Esophagus muscularis mucosa (tissue), 4 donors: Measurements from ENCODE around the gene NFIB. TPM values are rescaled to one million over a fixed set of nuclear protein-coding genes. Genes with fewer than 3 reads are reported as not detected.

Experiments
- DNase-seq: peaks from one replicate; pipeline ENCODE4 v3.0.0-alpha.2; 2017; ENCODE audit errors: extremely low spot score
- H3K27ac ChIP-seq, 4 donors: fragments of 200-600 bp; sonication (generic); replicated peaks in 1 of 4; 1 replicate in 3 of 4; 2 replicates in 1 of 4; pipeline ENCODE4 v1.5.1; 2016 to 2019; ENCODE audit warnings: mild to moderate bottlenecking in 1 of 4
- H3K27me3 ChIP-seq, 4 donors: fragments of 200-600 bp; sonication (generic); one replicate each; pipeline versions ENCODE4 v1.5.1 to v1.6.0; 2016 to 2019
- H3K36me3 ChIP-seq, 4 donors: fragments of 200-600 bp; sonication (generic); one replicate each; pipeline ENCODE4 v1.5.1; 2016 to 2019
- H3K4me1 ChIP-seq, 4 donors: fragments of 200-600 bp; sonication (generic); one replicate each; pipeline ENCODE4 v1.5.1; 2016 to 2019
- H3K4me3 ChIP-seq, 4 donors: fragments of 200-600 bp; sonication (generic); 1 replicate in 2 of 4; 2 replicates in 2 of 4; pipeline ENCODE4 v1.5.1; 2016 to 2019; ENCODE audit warnings: mild to moderate bottlenecking in 4 of 4, moderate library complexity in 1 of 4
- H3K9me3 ChIP-seq, 4 donors: fragments of 200-600 bp; sonication (generic); 1 replicate in 3 of 4; 2 replicates in 1 of 4; pipeline ENCODE4 v1.5.1; 2016 to 2019
- EP300 ChIP-seq: sonication (generic); formaldehyde crosslinking; IDR thresholded peaks from one replicate; pipeline ENCODE4 v1.6.1; 2017; ENCODE audit warnings: antibody characterized with exemption
- POLR2A ChIP-seq: fragments of 450-650 bp; IDR thresholded peaks from one replicate; pipeline ENCODE4 v1.6.1; 2017; ENCODE audit warnings: antibody characterized with exemption, moderate library complexity, mild to moderate bottlenecking, low read depth
- POLR2AphosphoS5 ChIP-seq, 2 donors: sonication (generic); formaldehyde crosslinking; IDR thresholded peaks; one replicate each; pipeline ENCODE4 v1.6.1; 2017; ENCODE audit warnings: antibody characterized with exemption in 2 of 2
- WGBS: methylation state at CpG from one replicate; pipeline ENCODE4 v1.1.5; 2018; 5-methylcytosine and 5-hydroxymethylcytosine counted together
- intact Hi-C: fragments of 100-400 bp; cut with DNase I; formaldehyde crosslinking; loops from one replicate; pipeline ENCODE4 v1.15.1; 2023
- total RNA-seq, 4 donors: library from RNA; depleted of rRNA; stranded (reverse); fragments of >200 nt; gene quantifications; one replicate each; pipeline versions ENCODE4 v1.1.0 to v1.2.1, GENCODE V29; 2016
- TF ChIP-seq, protein P1 (sequence below), 3 experiments: fragments of 200-600 bp in 2 of 3; fragments of 450-650 bp in 1 of 3; sonication (generic) in 2 of 3; IDR thresholded peaks; one replicate each; pipeline ENCODE4 v1.5.1; 2017 to 2019; ENCODE audit warnings: antibody characterized with exemption in 3 of 3, mild to moderate bottlenecking in 2 of 3, moderate library complexity in 1 of 3

The NFIB gene
- total RNA-seq, 4 donors from 2014 or later: 38.1 to 64.4 (median 55.8) TPM

- intact Hi-C loops: no loop called here
- Histone ChIP-seq H3K27me3 (no peaks in the 10 kb centered on the region), H3K36me3 (no peaks in the 10 kb centered on the region), H3K4me1 (peaks cover 38 to 88% (median 56%) of the 10 kb centered on the region in 4 donors), H3K27ac (no peak overlapping the region), H3K9me3 (no peaks in the 10 kb centered on the region), H3K4me3 (no peak overlapping the region)
- 88% methylated on average over 2 of the region's 2 CpGs for WGBS
- TF ChIP-seq POLR2AphosphoS5 (IDR thresholded peaks at IDR 0.05) (no peak), EP300 (no peak), POLR2A (no peak)
- TF ChIP-seq, protein P1, sequence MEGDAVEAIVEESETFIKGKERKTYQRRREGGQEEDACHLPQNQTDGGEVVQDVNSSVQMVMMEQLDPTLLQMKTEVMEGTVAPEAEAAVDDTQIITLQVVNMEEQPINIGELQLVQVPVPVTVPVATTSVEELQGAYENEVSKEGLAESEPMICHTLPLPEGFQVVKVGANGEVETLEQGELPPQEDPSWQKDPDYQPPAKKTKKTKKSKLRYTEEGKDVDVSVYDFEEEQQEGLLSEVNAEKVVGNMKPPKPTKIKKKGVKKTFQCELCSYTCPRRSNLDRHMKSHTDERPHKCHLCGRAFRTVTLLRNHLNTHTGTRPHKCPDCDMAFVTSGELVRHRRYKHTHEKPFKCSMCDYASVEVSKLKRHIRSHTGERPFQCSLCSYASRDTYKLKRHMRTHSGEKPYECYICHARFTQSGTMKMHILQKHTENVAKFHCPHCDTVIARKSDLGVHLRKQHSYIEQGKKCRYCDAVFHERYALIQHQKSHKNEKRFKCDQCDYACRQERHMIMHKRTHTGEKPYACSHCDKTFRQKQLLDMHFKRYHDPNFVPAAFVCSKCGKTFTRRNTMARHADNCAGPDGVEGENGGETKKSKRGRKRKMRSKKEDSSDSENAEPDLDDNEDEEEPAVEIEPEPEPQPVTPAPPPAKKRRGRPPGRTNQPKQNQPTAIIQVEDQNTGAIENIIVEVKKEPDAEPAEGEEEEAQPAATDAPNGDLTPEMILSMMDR (IDR thresholded peaks at IDR 0.05): no peak
- DNase-seq: no peak
Measured at GRCh38 chr9:14213504-14213903, 100.4 kb downstream of the NFIB start.

- H3K27me3 ChIP-seq: no peaks in the 10 kb centered on the region
- H3K4me1 ChIP-seq: peaks cover 32 to 81% (median 53%) of the 10 kb centered on the region in 4 donors
- H3K4me3 ChIP-seq: no peak overlapping the region
- intact Hi-C loops: no loop called here
- WGBS: 92% methylated on average over 5 of the region's 5 CpGs
- TF ChIP-seq EP300 (no peak), POLR2A (no peak), POLR2AphosphoS5 (IDR thresholded peaks at IDR 0.05) (no peak)
- TF ChIP-seq, protein P1 (IDR thresholded peaks at IDR 0.05): no peak
- H3K9me3 ChIP-seq: no peaks in the 10 kb centered on the region
- H3K27ac ChIP-seq: no peak overlapping the region
- no peak for DNase-seq
- no peaks in the 10 kb centered on the region for H3K36me3 ChIP-seq
Measured at GRCh38 chr9:14212697-14213420, 101.1 kb downstream of the NFIB start.

GRCh38 chr9:14212077-14212476 lies 101.9 kb downstream of the NFIB start:
- no peaks in the 10 kb centered on the region for H3K27me3 ChIP-seq
- H3K36me3 ChIP-seq: no peaks in the 10 kb centered on the region
- H3K4me1 ChIP-seq: peaks cover 36 to 84% (median 59%) of the 10 kb centered on the region in 4 donors
- 38% methylated on average over 1 of the region's 1 CpG for WGBS
- H3K9me3 ChIP-seq: no peaks in the 10 kb centered on the region
- TF ChIP-seq POLR2AphosphoS5 (IDR thresholded peaks at IDR 0.05) (no peak), EP300 (no peak)
- TF ChIP-seq, protein P1 (IDR thresholded peaks at IDR 0.05): no peak
- H3K27ac ChIP-seq: peak overlapping the region in 1 of 4 donors; percentile 52
- DNase-seq: no peak
- H3K4me3 ChIP-seq: no peak overlapping the region
- intact Hi-C loops: no loop called here

DNA sequence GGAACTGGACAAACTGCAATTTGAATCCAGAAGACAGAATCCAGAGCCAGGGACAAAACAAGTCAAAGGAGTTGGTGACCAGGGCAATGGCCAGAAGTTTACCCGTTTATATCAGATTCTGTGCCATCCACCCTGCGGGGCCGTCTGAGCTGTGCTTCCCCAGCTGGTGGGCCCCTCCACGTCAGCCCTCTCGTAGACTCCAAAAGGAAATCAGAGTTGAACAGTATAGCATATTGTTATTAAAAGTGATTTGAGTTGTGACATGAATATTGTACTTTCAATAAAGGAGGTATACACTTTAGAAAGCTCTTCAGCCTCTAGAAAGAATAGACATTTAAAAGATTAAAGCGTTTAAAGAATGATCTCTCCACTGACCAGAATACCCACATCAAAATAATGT lies 102.4 kb downstream of the NFIB start:
- 66% methylated on average over 6 of the region's 6 CpGs for WGBS
- intact Hi-C loops: no loop called here
- TF ChIP-seq, protein P1 (IDR thresholded peaks at IDR 0.05): no peak
- no peak for TF ChIP-seq POLR2A
- no peak for TF ChIP-seq EP300
- TF ChIP-seq POLR2AphosphoS5 (IDR thresholded peaks at IDR 0.05): no peak
- no peak overlapping the region for H3K4me3 ChIP-seq
- peaks cover 40 to 86% (median 60%) of the 10 kb centered on the region in 4 donors for H3K4me1 ChIP-seq
- no peaks in the 10 kb centered on the region for H3K9me3 ChIP-seq
- no peaks in the 10 kb centered on the region for H3K36me3 ChIP-seq
- no peak for DNase-seq
- H3K27me3 ChIP-seq: no peaks in the 10 kb centered on the region
- H3K27ac ChIP-seq: peak overlapping the region in 1 of 4 donors; percentile 52
